Naive B cell (primary cell): Measurements from ENCODE around the gene FBXW7. TPM values are rescaled to one million over a fixed set of nuclear protein-coding genes. Genes with fewer than 3 reads are reported as not detected.

Experiments used
- ATAC-seq, 2 donors: fragments of 150-1000 bp; cut with Tn5 transposase; 2 replicates each; pipeline ENCODE4 v1.10.0; 2021; ENCODE audit warnings: low read depth in 2 of 2, mild to moderate bottlenecking in 2 of 2, moderate library complexity in 2 of 2
- DNase-seq: peaks from one replicate; pipeline ENCODE4 v3.0.0; 2022
- H3K27ac Mint-ChIP-seq, 6 donors: one replicate each; pipeline ENCODE4 v1.8.0; 2020 to 2022; ENCODE audit warnings: mild to moderate bottlenecking in 6 of 6, mixed read lengths in 6 of 6, moderate library complexity in 5 of 6, inconsistent platforms in 2 of 6
- H3K27me3 Mint-ChIP-seq, 3 donors: one replicate each; pipeline ENCODE4 v1.8.0; 2021 to 2022; ENCODE audit warnings: mixed read lengths in 3 of 3, mild to moderate bottlenecking in 1 of 3
- H3K36me3 Mint-ChIP-seq, 2 donors: one replicate each; pipeline ENCODE4 v1.8.0; 2020 to 2022; ENCODE audit warnings: mixed read lengths in 2 of 2, inconsistent platforms in 1 of 2, mild to moderate bottlenecking in 1 of 2
- H3K4me1 Mint-ChIP-seq, 3 donors: one replicate each; pipeline ENCODE4 v1.8.0; 2020 to 2022; ENCODE audit warnings: mixed read lengths in 3 of 3, inconsistent platforms in 1 of 3, mild to moderate bottlenecking in 1 of 3, moderate library complexity in 1 of 3
- H3K4me3 Mint-ChIP-seq, 8 donors: one replicate each; pipeline ENCODE4 v1.8.0; 2020 to 2022; ENCODE audit warnings: mild to moderate bottlenecking in 8 of 8, mixed read lengths in 8 of 8, moderate library complexity in 8 of 8, inconsistent platforms in 2 of 8
- H3K9me3 Mint-ChIP-seq, 7 donors: one replicate each; pipeline ENCODE4 v1.8.0; 2020 to 2022; ENCODE audit warnings: mixed read lengths in 7 of 7, mild to moderate bottlenecking in 5 of 7, inconsistent platforms in 2 of 7, moderate library complexity in 1 of 7
- polyA plus RNA-seq, 6 donors: library from polyadenylated mRNA; unstranded; fragments of 300-500 nt; fragmentation: Illumina TruSeq; gene quantifications; one replicate each; pipeline ENCODE4 v1.2.3, GENCODE V29; 2021; ENCODE audit warnings: low read depth in 6 of 6

FBXW7 gene
- polyA plus RNA-seq, 6 donors from 2014 or later = 35.6 to 64.2 (median 39.0) TPM

GRCh38 chr4:152307669-152308068 is 228.2 kb downstream of the FBXW7 start:
- ATAC-seq = no peak
- H3K27me3 Mint-ChIP-seq = peaks cover 0 to 12% (median 0%) of the 10 kb centered on the region in 3 donors
- no peak overlapping the region for H3K27ac Mint-ChIP-seq

GRCh38 chr4:152306541-152306940 is 229.4 kb downstream of the FBXW7 start:
- Mint-ChIP-seq H3K4me3 (no peak overlapping the region), H3K4me1 (no peaks in the 10 kb centered on the region), H3K36me3 (no peaks in the 10 kb centered on the region), H3K27me3 (peaks cover 0 to 12% (median 0%) of the 10 kb centered on the region in 3 donors), H3K27ac (no peak overlapping the region), H3K9me3 (no peaks in the 10 kb centered on the region)
- DNase-seq (no peak), ATAC-seq (no peak)

More at GRCh38 chr4:152307669-152308068, 228.2 kb downstream of the FBXW7 start:
- H3K4me1 Mint-ChIP-seq = no peaks in the 10 kb centered on the region
- H3K9me3 Mint-ChIP-seq = no peaks in the 10 kb centered on the region
- no peak overlapping the region for H3K4me3 Mint-ChIP-seq
- no peak for DNase-seq
- no peaks in the 10 kb centered on the region for H3K36me3 Mint-ChIP-seq

GRCh38 chr4:152304220-152304619 is 231.7 kb downstream of the FBXW7 start:
- ATAC-seq (no peak), DNase-seq (no peak)
- H3K4me1 Mint-ChIP-seq = no peaks in the 10 kb centered on the region
- H3K36me3 Mint-ChIP-seq = no peaks in the 10 kb centered on the region
- no peak overlapping the region for H3K27ac Mint-ChIP-seq
- H3K4me3 Mint-ChIP-seq = no peak overlapping the region
- H3K9me3 Mint-ChIP-seq = no peaks in the 10 kb centered on the region
- H3K27me3 Mint-ChIP-seq = peaks cover 0 to 12% (median 0%) of the 10 kb centered on the region in 3 donors

GRCh38 chr4:152301381-152301780 is 234.5 kb downstream of the FBXW7 start:
- peak overlapping the region in 1 of 6 donors; percentile 41 for H3K27ac Mint-ChIP-seq
- no peak for DNase-seq
- H3K4me1 Mint-ChIP-seq = no peaks in the 10 kb centered on the region
- H3K4me3 Mint-ChIP-seq = no peak overlapping the region
- no peaks in the 10 kb centered on the region for H3K9me3 Mint-ChIP-seq
- ATAC-seq = no peak
- peaks cover 0 to 12% (median 0%) of the 10 kb centered on the region in 3 donors for H3K27me3 Mint-ChIP-seq
- H3K36me3 Mint-ChIP-seq = peaks cover 0 to 3% of the 10 kb centered on the region in 2 donors

DNA sequence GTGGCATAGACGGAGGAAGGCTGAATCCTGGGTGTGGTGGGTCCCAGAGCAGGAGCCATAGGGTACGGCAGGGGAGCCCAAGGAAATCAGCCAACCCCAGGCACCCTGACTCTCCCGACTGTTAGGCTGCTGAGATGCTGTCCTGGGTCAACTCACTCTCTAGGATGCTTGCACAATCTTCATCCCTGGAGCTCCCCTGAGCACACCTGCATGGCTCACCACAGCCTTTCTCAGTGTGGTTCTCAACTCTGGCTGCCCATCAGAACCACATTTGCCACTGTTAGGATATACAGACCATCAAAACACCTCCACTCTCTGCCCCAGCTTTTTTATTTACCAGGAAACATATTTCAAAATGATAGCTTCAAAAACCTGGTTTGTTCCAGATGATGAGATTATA is 236.3 kb downstream of the FBXW7 start:
- Mint-ChIP-seq H3K4me3 (no peak overlapping the region), H3K36me3 (peaks cover 0 to 3% of the 10 kb centered on the region in 2 donors), H3K27ac (no peak overlapping the region), H3K9me3 (no peaks in the 10 kb centered on the region), H3K4me1 (no peaks in the 10 kb centered on the region), H3K27me3 (no peaks in the 10 kb centered on the region)
- DNase-seq = no peak
- no peak for ATAC-seq

DNA sequence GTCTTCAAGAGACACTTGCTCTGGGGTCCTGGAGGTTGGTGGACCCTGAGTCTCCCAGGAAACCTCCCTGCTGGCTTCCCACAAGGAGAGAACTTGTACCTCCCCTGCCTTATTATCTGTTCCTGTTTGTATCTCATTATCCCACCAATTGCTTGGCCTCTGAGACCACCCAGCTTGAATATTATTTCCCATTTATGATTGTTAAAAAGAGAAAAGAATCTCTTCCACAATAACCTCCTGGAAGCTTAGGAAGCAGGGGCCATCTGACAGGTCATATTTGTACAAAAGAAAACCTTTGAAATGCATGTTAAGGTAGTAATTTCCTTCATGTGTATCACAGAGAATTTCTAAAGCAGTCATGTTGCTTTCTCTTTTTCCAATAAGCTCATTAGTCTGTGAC is 239.5 kb downstream of the FBXW7 start:
- no peak for DNase-seq
- no peaks in the 10 kb centered on the region for H3K4me1 Mint-ChIP-seq
- H3K9me3 Mint-ChIP-seq = no peaks in the 10 kb centered on the region
- ATAC-seq = no peak
- H3K27me3 Mint-ChIP-seq = no peaks in the 10 kb centered on the region
- H3K36me3 Mint-ChIP-seq = peaks cover 0 to 3% of the 10 kb centered on the region in 2 donors
- no peak overlapping the region for H3K27ac Mint-ChIP-seq
- H3K4me3 Mint-ChIP-seq = no peak overlapping the region

GRCh38 chr4:152294765-152295164 is 241.1 kb downstream of the FBXW7 start:
- no peaks in the 10 kb centered on the region for H3K4me1 Mint-ChIP-seq
- H3K27me3 Mint-ChIP-seq = no peaks in the 10 kb centered on the region
- H3K4me3 Mint-ChIP-seq = peak overlapping the region in 1 of 8 donors; percentile 20
- H3K9me3 Mint-ChIP-seq = no peaks in the 10 kb centered on the region
- DNase-seq (no peak), ATAC-seq (no peak)
- no peak overlapping the region for H3K27ac Mint-ChIP-seq
- peaks cover 0 to 3% of the 10 kb centered on the region in 2 donors for H3K36me3 Mint-ChIP-seq

- ATAC-seq (no peak), DNase-seq (no peak)
- H3K9me3 Mint-ChIP-seq = no peaks in the 10 kb centered on the region
- no peaks in the 10 kb centered on the region for H3K4me1 Mint-ChIP-seq
- peak overlapping the region in 1 of 6 donors; percentile 15 for H3K27ac Mint-ChIP-seq
- H3K4me3 Mint-ChIP-seq = no peak overlapping the region
- H3K36me3 Mint-ChIP-seq = peaks cover 0 to 3% of the 10 kb centered on the region in 2 donors
- H3K27me3 Mint-ChIP-seq = no peaks in the 10 kb centered on the region
Measured at GRCh38 chr4:152294331-152294730, 241.6 kb downstream of the FBXW7 start.

DNA sequence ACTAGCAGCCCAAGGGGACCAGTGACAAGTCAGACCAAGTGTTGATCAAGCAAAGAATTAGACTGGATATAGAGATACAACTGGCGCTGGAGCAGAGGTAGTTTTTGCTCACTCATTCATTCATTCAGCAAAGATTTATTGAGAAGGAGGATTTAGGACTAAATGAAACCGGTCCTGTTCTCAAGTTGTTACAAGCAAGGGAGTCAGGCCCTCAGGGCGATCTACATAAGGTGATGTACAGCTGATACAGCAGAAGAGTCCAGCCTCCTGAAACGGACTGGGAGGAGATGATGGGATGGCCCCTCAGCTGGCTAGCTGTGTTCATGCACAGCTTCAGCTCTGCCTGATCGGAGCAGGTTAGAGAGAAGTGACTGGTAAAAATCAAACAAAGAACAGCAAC is 242.4 kb downstream of the FBXW7 start:
- H3K27me3 Mint-ChIP-seq = no peaks in the 10 kb centered on the region
- no peak for ATAC-seq
- H3K9me3 Mint-ChIP-seq = no peaks in the 10 kb centered on the region
- H3K4me1 Mint-ChIP-seq = no peaks in the 10 kb centered on the region
- no peak overlapping the region for H3K4me3 Mint-ChIP-seq
- peaks cover 0 to 3% of the 10 kb centered on the region in 2 donors for H3K36me3 Mint-ChIP-seq
- no peak overlapping the region for H3K27ac Mint-ChIP-seq
- DNase-seq = no peak

GRCh38 chr4:152290366-152290921 is 245.4 kb downstream of the FBXW7 start:
- no peak for ATAC-seq
- Mint-ChIP-seq H3K36me3 (no peaks in the 10 kb centered on the region), H3K4me3 (no peak overlapping the region), H3K4me1 (no peaks in the 10 kb centered on the region), H3K27me3 (no peaks in the 10 kb centered on the region), H3K27ac (no peak overlapping the region), H3K9me3 (no peaks in the 10 kb centered on the region)
- no peak for DNase-seq

- Mint-ChIP-seq H3K4me3 (no peak overlapping the region), H3K27me3 (no peaks in the 10 kb centered on the region), H3K36me3 (no peaks in the 10 kb centered on the region), H3K9me3 (no peaks in the 10 kb centered on the region), H3K4me1 (no peaks in the 10 kb centered on the region), H3K27ac (no peak overlapping the region)
- ATAC-seq = no peak
- no peak for DNase-seq
Measured at GRCh38 chr4:152289941-152290340, 246.0 kb downstream of the FBXW7 start.

DNA sequence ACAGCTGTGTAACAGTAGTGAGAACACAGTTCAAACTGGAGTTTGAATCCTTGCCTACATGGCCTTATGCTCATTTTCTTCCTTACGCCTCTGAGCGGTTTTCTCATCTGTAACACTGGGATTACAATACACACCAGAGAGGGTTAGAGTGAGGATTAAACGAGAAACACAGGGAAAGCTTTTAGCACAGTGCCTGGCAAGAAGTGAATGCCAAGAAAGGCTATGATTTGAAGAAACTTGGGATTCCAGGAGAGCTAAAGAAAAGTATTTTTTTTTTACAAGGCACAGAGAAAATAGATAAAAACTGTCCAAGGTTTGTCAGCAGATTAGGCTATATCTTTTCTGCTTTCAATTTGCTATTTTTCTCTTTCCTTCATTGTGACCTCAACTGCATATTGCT is 246.4 kb downstream of the FBXW7 start:
- no peaks in the 10 kb centered on the region for H3K9me3 Mint-ChIP-seq
- H3K36me3 Mint-ChIP-seq = no peaks in the 10 kb centered on the region
- DNase-seq = no peak
- H3K4me1 Mint-ChIP-seq = no peaks in the 10 kb centered on the region
- H3K27ac Mint-ChIP-seq = no peak overlapping the region
- ATAC-seq = no peak
- no peaks in the 10 kb centered on the region for H3K27me3 Mint-ChIP-seq
- H3K4me3 Mint-ChIP-seq = no peak overlapping the region

DNA sequence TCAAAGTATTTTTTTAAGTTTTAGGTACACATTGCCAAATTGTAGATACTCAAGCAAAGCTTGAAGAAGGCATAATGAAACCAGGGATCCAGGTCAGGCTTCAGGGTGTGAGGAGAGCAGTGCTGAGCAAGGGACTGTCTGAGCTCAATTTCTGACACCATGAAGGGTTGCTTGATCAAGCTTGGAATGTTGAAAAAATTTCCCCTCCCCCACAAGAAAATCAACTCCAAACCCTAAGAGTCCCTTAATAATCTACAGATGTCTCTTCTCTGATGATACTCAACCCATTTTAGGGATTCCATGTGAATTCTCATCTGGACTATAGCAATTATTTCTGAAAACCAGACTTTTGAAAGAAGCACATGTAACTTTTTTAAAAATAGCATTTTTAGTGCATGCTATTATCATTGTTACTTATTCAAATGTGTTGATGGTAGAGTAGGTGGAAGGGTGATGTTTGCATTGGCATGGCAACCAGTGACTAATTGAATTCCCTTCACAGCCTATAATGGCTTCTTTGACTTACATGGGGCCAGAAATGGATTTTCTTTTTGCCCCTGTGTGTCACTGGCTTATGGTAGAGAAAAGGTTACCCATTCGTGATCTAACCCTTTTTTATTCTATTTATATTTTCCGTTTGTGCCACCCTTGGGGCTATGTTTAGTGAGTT is 252.0 kb downstream of the FBXW7 start:
- no peak overlapping the region for H3K4me3 Mint-ChIP-seq
- no peak for DNase-seq
- no peak for ATAC-seq
- no peaks in the 10 kb centered on the region for H3K27me3 Mint-ChIP-seq
- no peaks in the 10 kb centered on the region for H3K36me3 Mint-ChIP-seq
- no peak overlapping the region for H3K27ac Mint-ChIP-seq
- no peaks in the 10 kb centered on the region for H3K4me1 Mint-ChIP-seq
- H3K9me3 Mint-ChIP-seq = no peaks in the 10 kb centered on the region

DNA sequence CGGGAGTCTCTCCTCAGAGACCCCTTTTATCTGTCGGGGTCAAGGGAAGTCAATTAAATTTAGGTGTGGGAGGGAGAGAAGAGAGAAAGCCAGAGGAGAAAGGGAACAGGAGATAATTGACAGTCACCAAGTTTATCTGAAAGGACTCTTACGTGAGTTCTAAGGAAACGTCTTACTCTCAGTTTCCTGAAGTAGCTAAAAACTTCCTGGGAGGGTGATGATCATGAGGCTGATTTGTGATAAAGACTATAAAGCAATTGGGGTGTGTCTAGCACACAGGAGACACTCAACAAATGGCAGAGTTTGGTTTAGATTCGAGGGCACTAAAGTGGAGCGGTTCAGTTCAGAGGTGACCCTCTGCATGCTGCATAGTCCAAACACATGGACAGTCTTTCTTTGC is 254.1 kb downstream of the FBXW7 start:
- no peak overlapping the region for H3K4me3 Mint-ChIP-seq
- H3K27ac Mint-ChIP-seq = no peak overlapping the region
- no peak for ATAC-seq

More for the DNA sequence above, 254.1 kb downstream of the FBXW7 start:
- DNase-seq = no peak
- H3K9me3 Mint-ChIP-seq = no peaks in the 10 kb centered on the region
- no peaks in the 10 kb centered on the region for H3K4me1 Mint-ChIP-seq
- H3K36me3 Mint-ChIP-seq = no peaks in the 10 kb centered on the region
- no peaks in the 10 kb centered on the region for H3K27me3 Mint-ChIP-seq
